WTC11 (cell line): ENCODE data around the gene WNT5A. TPM values are rescaled to one million over a fixed set of nuclear protein-coding genes. Genes with fewer than 3 reads are reported as not detected.

Experiments used
- ATAC-seq: fragments of 200-7000 bp; cut with Tn5 transposase; 2 replicates; pipeline ENCODE4 v1.10.0; 2021; ENCODE audit warnings: mild to moderate bottlenecking, moderate library complexity
- CTCF ChIA-PET: fragments of 300-600 bp; sonication (Branson Sonifier 250); formaldehyde crosslinking; loops from one replicate; lab custom pipeline; 2021; ENCODE audit warnings: antibody characterized with exemption; lab: Charles Lee
- POLR2A ChIA-PET: fragments of 350-600 bp; sonication (Branson Sonifier 250); formaldehyde crosslinking; loops from one replicate; lab custom pipeline; 2021; ENCODE audit warnings: antibody characterized with exemption; lab: Charles Lee
- DNase-seq: peaks from one replicate; pipeline ENCODE4 v3.0.0; 2021; ENCODE audit warnings: low spot score
- H3K27ac Mint-ChIP-seq: 2 replicates; pipeline ENCODE4 v1.8.0; 2021; ENCODE audit warnings: mixed read lengths
- H3K27me3 Mint-ChIP-seq: 2 replicates; pipeline ENCODE4 v1.8.0; 2021; ENCODE audit warnings: low read depth, mild to moderate bottlenecking, moderate library complexity, mixed read lengths
- H3K36me3 Mint-ChIP-seq: 2 replicates; pipeline ENCODE4 v1.8.0; 2021; ENCODE audit warnings: mixed read lengths
- H3K4me1 Mint-ChIP-seq: 2 replicates; pipeline ENCODE4 v1.8.0; 2022; ENCODE audit warnings: mixed read lengths
- H3K4me3 Mint-ChIP-seq: 2 replicates; pipeline ENCODE4 v1.8.0; 2021; ENCODE audit warnings: mild to moderate bottlenecking, moderate library complexity, mixed read lengths
- H3K9me3 Mint-ChIP-seq: 2 replicates; pipeline ENCODE4 v1.8.0; 2021; ENCODE audit warnings: mixed read lengths
- AFF4 ChIP-seq: sonication (generic); formaldehyde crosslinking; IDR thresholded peaks from 2 replicates; pipeline ENCODE4 v1.8.1; 2023; ENCODE audit warnings: mild to moderate bottlenecking, missing genetic modification reagents, borderline replicate concordance
- ATF1 ChIP-seq: sonication (generic); formaldehyde crosslinking; IDR thresholded peaks from 2 replicates; pipeline ENCODE4 v1.8.1; 2023; ENCODE audit warnings: mild to moderate bottlenecking, moderate library complexity, missing genetic modification reagents
- E2F1 ChIP-seq: sonication (generic); formaldehyde crosslinking; IDR thresholded peaks from 2 replicates; pipeline ENCODE4 v1.8.0; 2022; ENCODE audit warnings: mild to moderate bottlenecking, missing genetic modification reagents
- E2F5 ChIP-seq: sonication (generic); formaldehyde crosslinking; IDR thresholded peaks from 2 replicates; pipeline ENCODE4 v1.8.1; 2022; ENCODE audit warnings: mild to moderate bottlenecking, moderate library complexity, missing genetic modification reagents
- ESRRA ChIP-seq: sonication (generic); formaldehyde crosslinking; IDR thresholded peaks from 2 replicates; pipeline ENCODE4 v1.8.1; 2022; ENCODE audit warnings: mild to moderate bottlenecking, missing genetic modification reagents, borderline replicate concordance
- ETV6 ChIP-seq: sonication (generic); formaldehyde crosslinking; IDR thresholded peaks from 2 replicates; pipeline ENCODE4 v1.8.1; 2022; ENCODE audit warnings: mild to moderate bottlenecking, missing genetic modification reagents
- MAX ChIP-seq: sonication (generic); formaldehyde crosslinking; IDR thresholded peaks from 2 replicates; pipeline ENCODE4 v1.8.0; 2022; ENCODE audit warnings: mild to moderate bottlenecking, missing genetic modification reagents
- NFATC4 ChIP-seq: fragments of 250-450 bp; sonication (Bioruptor Pico); IDR thresholded peaks from 2 replicates; pipeline ENCODE4 v1.9.0; 2021; ENCODE audit warnings: mild to moderate bottlenecking
- NR3C1 ChIP-seq: sonication (generic); formaldehyde crosslinking; conservative IDR thresholded peaks from 2 replicates; pipeline ENCODE4 v1.8.1; 2023; ENCODE audit warnings: low read depth, mild to moderate bottlenecking, missing genetic modification reagents
- PRRX2 ChIP-seq: fragments of 250-450 bp; sonication (Bioruptor Pico); IDR thresholded peaks from 2 replicates; pipeline ENCODE4 v1.8.0; 2021; ENCODE audit warnings: mild to moderate bottlenecking
- USF2 ChIP-seq: sonication (generic); formaldehyde crosslinking; IDR thresholded peaks from 2 replicates; pipeline ENCODE4 v1.8.1; 2023; ENCODE audit warnings: mild to moderate bottlenecking, missing genetic modification reagents, moderate library complexity
- ZNF232 ChIP-seq: sonication (generic); formaldehyde crosslinking; IDR thresholded peaks from 2 replicates; pipeline ENCODE4 v1.8.0; 2022; ENCODE audit warnings: mild to moderate bottlenecking, missing genetic modification reagents
- ZNF317 ChIP-seq: sonication (generic); formaldehyde crosslinking; IDR thresholded peaks from 2 replicates; pipeline ENCODE4 v1.8.1; 2023; ENCODE audit warnings: low read depth, mild to moderate bottlenecking, moderate library complexity, missing genetic modification reagents, borderline replicate concordance
- ZNF396 ChIP-seq: fragments of 250-450 bp; sonication (Bioruptor Pico); IDR thresholded peaks from 2 replicates; pipeline ENCODE4 v1.8.0; 2021; ENCODE audit warnings: mild to moderate bottlenecking, moderate library complexity, borderline replicate concordance
- ZNF425 ChIP-seq: fragments of 250-450 bp; sonication (Bioruptor Pico); conservative IDR thresholded peaks from 2 replicates; pipeline ENCODE4 v1.9.0; 2021; ENCODE audit warnings: mild to moderate bottlenecking
- ZSCAN18 ChIP-seq: fragments of 250-450 bp; sonication (Bioruptor Pico); IDR thresholded peaks from 2 replicates; pipeline ENCODE4 v2.1.2; 2022; ENCODE audit warnings: mild to moderate bottlenecking, moderate library complexity
- total RNA-seq: library from RNA; stranded (reverse); gene quantifications from 3 replicates; pipeline ENCODE4 v1.2.3, GENCODE V29; 2021

WNT5A gene
- total RNA-seq, 1 experiment from 2014 or later = 10.6 TPM

GRCh38 chr3:55471084-55471483, 16.0 kb downstream of the WNT5A start:
- no peak overlapping the region for H3K27ac Mint-ChIP-seq
- ATAC-seq = no peak
- POLR2A ChIA-PET = no interaction called here
- DNase-seq = no peak
- H3K4me1 Mint-ChIP-seq = peaks cover 22% of the 10 kb centered on the region
- no peaks in the 10 kb centered on the region for H3K36me3 Mint-ChIP-seq
- CTCF ChIA-PET = interaction anchor here (0.8 kb wide), 1 partner anchor 66 kb away, joined by 3 read pairs; no protein-coding TSS in a partner anchor
- no peak for TF ChIP-seq E2F1 (CRISPR knock-in tag)
- no peak for TF ChIP-seq USF2
- no peak for TF ChIP-seq MAX (CRISPR knock-in tag)
- no peak for TF ChIP-seq ETV6
- no peak for TF ChIP-seq ZNF317
- no peak for TF ChIP-seq ZNF425 (CRISPR knock-in tag)
- no peak overlapping the region for H3K4me3 Mint-ChIP-seq
- peaks cover 40% of the 10 kb centered on the region for H3K27me3 Mint-ChIP-seq
- no peaks in the 10 kb centered on the region for H3K9me3 Mint-ChIP-seq

GRCh38 chr3:55469957-55470526, 17.1 kb downstream of the WNT5A start:
- H3K9me3 Mint-ChIP-seq = no peaks in the 10 kb centered on the region
- no peak overlapping the region for H3K27ac Mint-ChIP-seq
- POLR2A ChIA-PET = no interaction called here
- no peak overlapping the region for H3K4me3 Mint-ChIP-seq
- no peak for TF ChIP-seq ZNF317
- TF ChIP-seq NFATC4 (CRISPR knock-in tag) = no peak
- no peak for TF ChIP-seq PRRX2 (CRISPR knock-in tag)
- no peak for TF ChIP-seq NR3C1 (CRISPR knock-in tag)
- peaks cover 30% of the 10 kb centered on the region for H3K27me3 Mint-ChIP-seq
- ATAC-seq (no peak), DNase-seq (no peak)
- H3K36me3 Mint-ChIP-seq = no peaks in the 10 kb centered on the region
- peaks cover 20% of the 10 kb centered on the region for H3K4me1 Mint-ChIP-seq
- CTCF ChIA-PET = interaction anchor here (0.6 to 1.8 kb wide), 3 partner anchors 15 to 272 kb away, joined by 3 to 6 read pairs (median 3); no protein-coding TSS in a partner anchor

GRCh38 chr3:55468251-55468650, 18.9 kb downstream of the WNT5A start:
- Mint-ChIP-seq H3K27ac (no peak overlapping the region), H3K9me3 (no peaks in the 10 kb centered on the region), H3K4me1 (peaks cover 16% of the 10 kb centered on the region), H3K36me3 (no peaks in the 10 kb centered on the region), H3K4me3 (no peak overlapping the region), H3K27me3 (peaks cover 15% of the 10 kb centered on the region)
- POLR2A ChIA-PET = no interaction called here
- CTCF ChIA-PET = interaction anchor here (1.8 kb wide), 1 partner anchor 17 kb away, joined by 6 read pairs; no protein-coding TSS in a partner anchor
- DNase-seq = no peak
- no peak for ATAC-seq
- no peak for TF ChIP-seq PRRX2 (CRISPR knock-in tag)
- no peak for TF ChIP-seq ZNF425 (CRISPR knock-in tag)
- TF ChIP-seq ZSCAN18 (CRISPR knock-in tag) = no peak
- TF ChIP-seq ZNF232 (CRISPR knock-in tag) = no peak
- TF ChIP-seq E2F5 (CRISPR knock-in tag) = no peak
- TF ChIP-seq AFF4 (CRISPR knock-in tag) = no peak
- TF ChIP-seq ESRRA (CRISPR knock-in tag) = no peak
- no peak for TF ChIP-seq ATF1 (CRISPR knock-in tag)
- no peak for TF ChIP-seq ZNF396
